Eye (tissue), 1 donor: ENCODE measurements around the gene FARP1.

Source experiments
- DNase-seq: peaks from one replicate; pipeline ENCODE4 v3.0.0-alpha.2; 2015

Gene FARP1

GRCh38 chr13:98175043-98175442, 32.1 kb downstream of the FARP1 start:
- no peak for DNase-seq

GRCh38 chr13:98175823-98176222, 32.9 kb downstream of the FARP1 start:
- no peak for DNase-seq

GRCh38 chr13:98176777-98177608, 34.1 kb downstream of the FARP1 start, which contains the start of gene RNF113B:
TSS of gene RNF113B (minus strand) at chr13:98177269. CDS start at chr13:98177236, 33 bp downstream.
- no peak for DNase-seq

GRCh38 chr13:98180092-98180491, 37.2 kb downstream of the FARP1 start:
- no peak for DNase-seq

- no peak for DNase-seq
Measured at GRCh38 chr13:98181111-98181815, 38.4 kb downstream of the FARP1 start.

- no peak for DNase-seq
Measured at GRCh38 chr13:98182153-98182552, 39.3 kb downstream of the FARP1 start.

GRCh38 chr13:98182589-98182988, 39.7 kb downstream of the FARP1 start:
- DNase-seq: no peak

- DNase-seq: no peak
Measured at GRCh38 chr13:98184792-98185191, 41.9 kb downstream of the FARP1 start.

- DNase-seq: no peak
Measured at GRCh38 chr13:98187155-98187964, 44.5 kb downstream of the FARP1 start.

- DNase-seq: no peak
Measured at GRCh38 chr13:98187965-98188261, 45.0 kb downstream of the FARP1 start.

GRCh38 chr13:98188544-98189166, 45.8 kb downstream of the FARP1 start:
- DNase-seq: no peak

GRCh38 chr13:98189841-98190505, 47.1 kb downstream of the FARP1 start:
- DNase-seq: no peak

GRCh38 chr13:98190889-98191444, 48.1 kb downstream of the FARP1 start:
- DNase-seq: no peak

GRCh38 chr13:98192008-98192407, 49.1 kb downstream of the FARP1 start:
- DNase-seq: no peak

GRCh38 chr13:98195054-98195791, 52.3 kb downstream of the FARP1 start:
- DNase-seq: no peak

GRCh38 chr13:98198683-98199082, 55.8 kb downstream of the FARP1 start:
- DNase-seq: no peak

- DNase-seq: no peak
Measured at GRCh38 chr13:98199480-98199879, 56.6 kb downstream of the FARP1 start.

- no peak for DNase-seq
Measured at GRCh38 chr13:98200211-98200878, 57.5 kb downstream of the FARP1 start.

GRCh38 chr13:98201189-98201588, 58.3 kb downstream of the FARP1 start:
- no peak for DNase-seq

GRCh38 chr13:98201984-98202383, 59.1 kb downstream of the FARP1 start:
- no peak for DNase-seq
